ENCODE measurements around the gene ARL17B. TPM values are rescaled to one million over a fixed set of nuclear protein-coding genes. Genes with fewer than 3 reads are reported as not detected.
A peak's percentile ranks its signal among the peaks of the same experiment; 100 is the strongest.
"Not testable (repeated sequence)": the region's sequence is repeated elsewhere in the genome, so short reads cannot be mapped to it uniquely, and the experiment has no call there.

The ARL17B gene
- total RNA-seq, 1 donor from 2014 or later = not detected

DNA sequence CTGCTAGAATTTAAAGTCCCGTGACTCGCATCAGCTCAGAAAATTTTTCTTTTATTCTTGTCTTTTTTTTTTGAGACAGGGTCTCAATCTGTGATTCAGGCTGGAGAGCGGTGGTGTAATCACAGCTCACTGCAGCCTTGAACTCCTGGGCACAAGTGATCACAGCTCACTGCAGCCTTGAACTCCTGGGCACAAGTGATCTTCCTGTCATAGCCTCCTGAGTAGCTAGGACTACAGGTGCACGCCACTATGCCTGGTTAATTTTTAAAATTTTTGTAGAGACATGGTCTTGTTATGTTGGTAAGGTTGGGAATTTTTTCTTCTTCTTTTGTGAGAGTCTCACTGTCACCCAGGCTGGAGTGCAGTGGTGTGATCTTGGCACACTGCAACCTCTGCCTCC is 80.2 kb downstream of the ARL17B start:
- intact Hi-C loops (cut with DNase I) = loop anchor here (10.0 kb wide), 1 partner anchor 277 kb away; no protein-coding TSS in a partner anchor
- not testable (repeated sequence) for DNase-seq (ENCODE audit: low spot score in 2 of 2); H3K27ac ChIP-seq; H3K27me3 ChIP-seq; H3K4me1 ChIP-seq; H3K9me3 ChIP-seq; H3K36me3 ChIP-seq; H3K4me3 ChIP-seq

DNA sequence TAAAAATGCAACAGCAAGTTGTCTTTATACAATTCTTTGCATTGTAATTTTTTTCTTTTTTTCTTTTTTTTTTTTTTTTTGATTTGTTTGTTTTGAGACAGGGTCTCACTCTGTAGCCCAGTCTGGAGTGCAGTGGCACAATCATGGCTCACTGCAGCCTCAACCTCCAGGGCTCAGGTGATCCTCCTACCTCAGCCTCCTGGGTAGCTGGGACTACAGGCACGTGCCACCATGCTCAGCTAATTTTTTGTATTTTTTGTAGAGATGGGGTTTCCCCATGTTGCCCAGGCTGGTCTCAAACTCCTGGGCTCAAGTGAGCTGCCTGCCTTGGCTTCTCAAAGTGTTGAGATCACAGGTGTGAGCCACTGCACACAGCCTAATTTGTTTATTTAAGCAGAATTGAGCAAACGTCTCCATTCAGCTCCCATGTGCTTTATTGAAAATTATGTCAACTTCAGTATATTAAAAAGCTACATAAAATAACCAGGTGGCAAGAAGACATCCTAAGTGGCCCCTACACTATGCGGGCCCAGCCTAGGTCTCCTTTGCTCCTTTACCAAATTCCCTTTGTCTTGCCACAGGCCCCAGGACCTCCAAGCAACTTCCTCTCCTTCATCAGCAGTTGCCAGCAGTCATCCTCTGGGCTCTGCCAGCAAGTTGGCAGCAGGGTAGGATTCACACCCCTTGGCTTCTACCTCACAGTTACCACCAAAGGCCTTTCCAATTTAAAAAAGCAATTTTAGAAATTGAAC is 84.7 kb downstream of the ARL17B start:
- H3K4me3 ChIP-seq; H3K9me3 ChIP-seq; H3K36me3 ChIP-seq; H3K4me1 ChIP-seq; H3K27me3 ChIP-seq; H3K27ac ChIP-seq; DNase-seq (ENCODE audit: low spot score in 2 of 2); intact Hi-C loops (cut with DNase I): not testable (repeated sequence)

GRCh38 chr17:46274238-46274637 is 87.3 kb downstream of the ARL17B start:
- Histone ChIP-seq H3K4me1 (no peaks in the 10 kb centered on the region), H3K27ac (no peak overlapping the region), H3K36me3 (no peaks in the 10 kb centered on the region), H3K9me3 (no peaks in the 10 kb centered on the region), H3K4me3 (no peak overlapping the region), H3K27me3 (no peaks in the 10 kb centered on the region)
- DNase-seq (ENCODE audit: low spot score in 2 of 2) = no peak
- intact Hi-C loops (cut with DNase I) = no loop called here
- TF ChIP-seq CTCF (IDR thresholded peaks at IDR 0.05) = no peak

- Histone ChIP-seq H3K9me3 (no peaks in the 10 kb centered on the region), H3K27ac (no peak overlapping the region), H3K4me1 (no peaks in the 10 kb centered on the region), H3K4me3 (no peak overlapping the region), H3K36me3 (no peaks in the 10 kb centered on the region), H3K27me3 (no peaks in the 10 kb centered on the region)
- intact Hi-C loops (cut with DNase I) = no loop called here
- TF ChIP-seq CTCF (IDR thresholded peaks at IDR 0.05) = no peak
- DNase-seq (ENCODE audit: low spot score in 2 of 2) = no peak
These were observed 87.9 kb downstream of the ARL17B start for GRCh38 chr17:46273541-46274236.

GRCh38 chr17:46270032-46270431 is 91.5 kb downstream of the ARL17B start:
- no peaks in the 10 kb centered on the region for H3K36me3 ChIP-seq
- no peaks in the 10 kb centered on the region for H3K4me1 ChIP-seq
- H3K27ac ChIP-seq = no peak overlapping the region
- intact Hi-C loops (cut with DNase I) = no loop called here
- DNase-seq (ENCODE audit: low spot score in 2 of 2) = no peak
- H3K9me3 ChIP-seq = no peaks in the 10 kb centered on the region
- no peak for TF ChIP-seq CTCF (IDR thresholded peaks at IDR 0.05)
- no peak overlapping the region for H3K4me3 ChIP-seq
- no peaks in the 10 kb centered on the region for H3K27me3 ChIP-seq

GRCh38 chr17:46266656-46267544 is 94.7 kb downstream of the ARL17B start:
- no peak for TF ChIP-seq CTCF (IDR thresholded peaks at IDR 0.05)
- intact Hi-C loops (cut with DNase I) = loop anchor here (1.0 to 5.0 kb wide), 3 partner anchors 73 to 373 kb away; partner anchors contain the start of gene MAPT
- DNase-seq (ENCODE audit: low spot score in 2 of 2) = peak; percentile 29 to 91
- Histone ChIP-seq H3K9me3 (no peaks in the 10 kb centered on the region), H3K36me3 (no peaks in the 10 kb centered on the region), H3K27ac (peak overlapping the region; percentile 81 to 87), H3K27me3 (no peaks in the 10 kb centered on the region), H3K4me1 (no peaks in the 10 kb centered on the region), H3K4me3 (peak overlapping the region; percentile 74 to 89)

DNA sequence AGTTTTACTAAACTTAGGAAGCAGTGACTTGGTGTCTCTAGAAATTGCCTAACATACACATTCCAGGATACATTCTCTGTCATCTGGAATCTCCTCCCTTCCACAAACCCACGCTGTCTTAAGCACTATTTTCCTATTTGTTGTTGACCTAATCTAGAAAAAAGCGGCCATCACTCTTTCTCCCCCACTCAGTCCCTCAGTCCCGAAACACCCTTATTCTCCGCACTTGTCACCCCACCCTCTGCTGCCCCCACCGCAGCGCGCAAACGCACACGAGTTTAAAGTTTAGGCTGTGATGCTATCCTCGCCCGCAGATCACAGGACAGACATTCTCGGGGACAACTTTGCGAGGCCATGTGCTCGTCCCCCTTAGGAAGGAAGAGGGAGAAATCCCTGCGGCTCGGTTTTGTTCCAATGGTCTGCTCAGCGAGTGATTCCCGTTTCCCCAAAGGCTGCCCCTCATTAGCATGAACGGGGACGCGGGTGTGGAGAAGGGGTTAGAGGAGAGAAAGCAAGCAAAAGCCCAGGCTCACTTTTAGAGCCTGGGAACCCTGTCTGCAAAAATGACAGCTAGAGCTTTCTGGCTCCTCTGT is 95.4 kb downstream of the ARL17B start:
- H3K36me3 ChIP-seq; H3K27me3 ChIP-seq; H3K9me3 ChIP-seq; DNase-seq (ENCODE audit: low spot score in 2 of 2); H3K4me1 ChIP-seq: not testable (repeated sequence)
- peak overlapping the region; percentile 77 to 87 for H3K27ac ChIP-seq
- peak overlapping the region; percentile 56 to 74 for H3K4me3 ChIP-seq
- intact Hi-C loops (cut with DNase I) = loop anchor here (1.0 to 5.0 kb wide), 3 partner anchors 72 to 372 kb away; partner anchors contain the start of gene MAPT

All from ascending aorta (tissue), 2 donors.